ENCODE measurements around the gene KPNA6. TPM values are rescaled to one million over a fixed set of nuclear protein-coding genes. Genes with fewer than 3 reads are reported as not detected.
"Not testable (repeated sequence)": the region's sequence is repeated elsewhere in the genome, so short reads cannot be mapped to it uniquely, and the experiment has no call there.

Gene KPNA6
- total RNA-seq, 1 experiment from 2014 or later = 38.6 TPM

- H3K27me3 ChIP-seq = no peaks in the 10 kb centered on the region
- H3K36me3 ChIP-seq = peaks cover 40% of the 10 kb centered on the region
These were observed 16.7 kb upstream of the KPNA6 start for GRCh38 chr1:32091176-32091575.

GRCh38 chr1:32091591-32091990 is 16.3 kb upstream of the KPNA6 start:
- Histone ChIP-seq H3K36me3 (peaks cover 36% of the 10 kb centered on the region), H3K4me3 (no peak overlapping the region)

More at GRCh38 chr1:32091176-32091575, 16.7 kb upstream of the KPNA6 start:
- Histone ChIP-seq H3K9me3 (no peaks in the 10 kb centered on the region), H3K4me3 (no peak overlapping the region)
- no peak for DNase-seq

GRCh38 chr1:32094746-32095521 is 12.9 kb upstream of the KPNA6 start:
- Histone ChIP-seq H3K9me3 (no peaks in the 10 kb centered on the region), H3K36me3 (peaks cover 44% of the 10 kb centered on the region), H3K4me3 (no peak overlapping the region), H3K27me3 (no peaks in the 10 kb centered on the region)
- peak; percentile 10 for DNase-seq

More at GRCh38 chr1:32091591-32091990, 16.3 kb upstream of the KPNA6 start:
- H3K9me3 ChIP-seq = no peaks in the 10 kb centered on the region
- no peaks in the 10 kb centered on the region for H3K27me3 ChIP-seq
- no peak for DNase-seq

GRCh38 chr1:32099426-32099825 is 8.4 kb upstream of the KPNA6 start:
- H3K9me3 ChIP-seq = no peaks in the 10 kb centered on the region
- DNase-seq = no peak
- H3K36me3 ChIP-seq = peaks cover 44% of the 10 kb centered on the region
- H3K4me3 ChIP-seq = no peak overlapping the region
- H3K27me3 ChIP-seq = no peaks in the 10 kb centered on the region

- DNase-seq = no peak
- Histone ChIP-seq H3K9me3 (no peaks in the 10 kb centered on the region), H3K36me3 (peaks cover 35% of the 10 kb centered on the region), H3K4me3 (no peak overlapping the region), H3K27me3 (no peaks in the 10 kb centered on the region)
These were observed 7.5 kb upstream of the KPNA6 start for GRCh38 chr1:32100359-32100758.

GRCh38 chr1:32100807-32101708 is 6.8 kb upstream of the KPNA6 start:
- no peak for DNase-seq
- Histone ChIP-seq H3K4me3 (no peak overlapping the region), H3K27me3 (no peaks in the 10 kb centered on the region), H3K36me3 (peaks cover 28% of the 10 kb centered on the region), H3K9me3 (no peaks in the 10 kb centered on the region)

GRCh38 chr1:32104127-32104526 is 3.7 kb upstream of the KPNA6 start:
- Histone ChIP-seq H3K36me3 (peaks cover 22% of the 10 kb centered on the region), H3K9me3 (no peaks in the 10 kb centered on the region), H3K4me3 (no peak overlapping the region), H3K27me3 (no peaks in the 10 kb centered on the region)
- DNase-seq = no peak

GRCh38 chr1:32105338-32105737 is 2.5 kb upstream of the KPNA6 start:
- Histone ChIP-seq H3K4me3 (no peak overlapping the region), H3K9me3 (no peaks in the 10 kb centered on the region), H3K27me3 (no peaks in the 10 kb centered on the region), H3K36me3 (peaks cover 18% of the 10 kb centered on the region)
- no peak for DNase-seq

- Histone ChIP-seq H3K4me3 (peak overlapping the region; percentile 99), H3K27me3 (no peaks in the 10 kb centered on the region), H3K36me3 (peaks cover 18% of the 10 kb centered on the region), H3K9me3 (no peaks in the 10 kb centered on the region)
- DNase-seq = no peak
These were observed 1.1 kb upstream of the KPNA6 start for GRCh38 chr1:32106663-32107275.

GRCh38 chr1:32111040-32111623 is 3.3 kb downstream of the KPNA6 start:
- Histone ChIP-seq H3K27me3 (no peaks in the 10 kb centered on the region), H3K36me3 (peaks cover 25% of the 10 kb centered on the region), H3K4me3 (no peak overlapping the region), H3K9me3 (no peaks in the 10 kb centered on the region)
- no peak for DNase-seq

GRCh38 chr1:32111789-32112188 is 3.9 kb downstream of the KPNA6 start:
- peak; percentile 23 for DNase-seq
- H3K4me3 ChIP-seq = no peak overlapping the region

GRCh38 chr1:32112806-32113375 is 5.0 kb downstream of the KPNA6 start:
- no peaks in the 10 kb centered on the region for H3K9me3 ChIP-seq

More at GRCh38 chr1:32111789-32112188, 3.9 kb downstream of the KPNA6 start:
- no peaks in the 10 kb centered on the region for H3K27me3 ChIP-seq
- no peaks in the 10 kb centered on the region for H3K9me3 ChIP-seq
- H3K36me3 ChIP-seq = peaks cover 28% of the 10 kb centered on the region

GRCh38 chr1:32113436-32113835 is 5.6 kb downstream of the KPNA6 start:
- DNase-seq, H3K9me3 ChIP-seq, H3K4me3 ChIP-seq, H3K27me3 ChIP-seq: not testable (repeated sequence)
- H3K36me3 ChIP-seq = peaks cover 26% of the 10 kb centered on the region

More at GRCh38 chr1:32112806-32113375, 5.0 kb downstream of the KPNA6 start:
- no peaks in the 10 kb centered on the region for H3K27me3 ChIP-seq
- peaks cover 29% of the 10 kb centered on the region for H3K36me3 ChIP-seq
- DNase-seq = no peak
- H3K4me3 ChIP-seq = no peak overlapping the region

GRCh38 chr1:32114420-32114819 is 6.6 kb downstream of the KPNA6 start:
- no peak for DNase-seq
- no peak overlapping the region for H3K4me3 ChIP-seq
- peaks cover 26% of the 10 kb centered on the region for H3K36me3 ChIP-seq
- no peaks in the 10 kb centered on the region for H3K27me3 ChIP-seq
- no peaks in the 10 kb centered on the region for H3K9me3 ChIP-seq

GRCh38 chr1:32115496-32115895 is 7.6 kb downstream of the KPNA6 start:
- peaks cover 21% of the 10 kb centered on the region for H3K36me3 ChIP-seq
- H3K4me3 ChIP-seq = no peak overlapping the region
- no peaks in the 10 kb centered on the region for H3K9me3 ChIP-seq
- peak; percentile 52 for DNase-seq
- H3K27me3 ChIP-seq = no peaks in the 10 kb centered on the region

- H3K27me3 ChIP-seq = no peaks in the 10 kb centered on the region
- DNase-seq = no peak
- no peak overlapping the region for H3K4me3 ChIP-seq
- peaks cover 13% of the 10 kb centered on the region for H3K36me3 ChIP-seq
- no peaks in the 10 kb centered on the region for H3K9me3 ChIP-seq
These were observed 8.7 kb downstream of the KPNA6 start for GRCh38 chr1:32116531-32116930.
